ENCODE results near the gene MYH11.

DNA sequence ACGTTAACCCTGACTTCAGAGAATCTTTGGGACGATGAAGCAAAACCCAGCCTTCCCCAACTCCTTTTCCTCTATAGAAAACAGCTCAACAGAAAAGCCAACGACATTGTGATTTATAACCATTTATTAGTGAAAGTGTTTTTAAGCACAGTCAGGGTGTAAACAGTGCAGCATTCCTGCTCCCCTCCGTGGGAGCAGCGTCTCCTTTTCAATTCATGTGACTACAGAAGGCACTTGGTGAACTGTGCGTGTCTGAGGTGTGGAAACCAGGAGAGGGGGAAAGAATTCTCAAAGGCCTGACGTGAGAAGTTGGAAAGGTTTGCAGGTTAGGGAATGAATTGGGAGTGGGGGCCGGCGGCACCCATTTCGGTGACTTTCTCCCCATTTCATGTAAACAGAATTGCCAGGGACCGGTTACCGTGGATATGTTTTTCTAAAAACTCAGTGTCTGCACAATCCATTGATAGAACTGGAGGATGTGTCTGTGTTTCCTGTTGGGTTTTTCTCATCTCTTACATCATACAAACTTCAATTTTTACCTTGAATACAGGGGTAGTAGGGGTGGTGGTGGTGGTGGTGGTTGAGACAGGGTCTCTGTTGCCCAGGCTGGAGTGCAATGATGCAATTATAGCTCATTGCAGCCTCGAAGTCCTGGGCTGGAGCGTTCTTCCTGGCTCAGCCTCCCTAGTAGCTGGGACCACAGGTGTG, 153.6 kb downstream of the MYH11 start:
- TF ChIP-seq, protein P1, sequence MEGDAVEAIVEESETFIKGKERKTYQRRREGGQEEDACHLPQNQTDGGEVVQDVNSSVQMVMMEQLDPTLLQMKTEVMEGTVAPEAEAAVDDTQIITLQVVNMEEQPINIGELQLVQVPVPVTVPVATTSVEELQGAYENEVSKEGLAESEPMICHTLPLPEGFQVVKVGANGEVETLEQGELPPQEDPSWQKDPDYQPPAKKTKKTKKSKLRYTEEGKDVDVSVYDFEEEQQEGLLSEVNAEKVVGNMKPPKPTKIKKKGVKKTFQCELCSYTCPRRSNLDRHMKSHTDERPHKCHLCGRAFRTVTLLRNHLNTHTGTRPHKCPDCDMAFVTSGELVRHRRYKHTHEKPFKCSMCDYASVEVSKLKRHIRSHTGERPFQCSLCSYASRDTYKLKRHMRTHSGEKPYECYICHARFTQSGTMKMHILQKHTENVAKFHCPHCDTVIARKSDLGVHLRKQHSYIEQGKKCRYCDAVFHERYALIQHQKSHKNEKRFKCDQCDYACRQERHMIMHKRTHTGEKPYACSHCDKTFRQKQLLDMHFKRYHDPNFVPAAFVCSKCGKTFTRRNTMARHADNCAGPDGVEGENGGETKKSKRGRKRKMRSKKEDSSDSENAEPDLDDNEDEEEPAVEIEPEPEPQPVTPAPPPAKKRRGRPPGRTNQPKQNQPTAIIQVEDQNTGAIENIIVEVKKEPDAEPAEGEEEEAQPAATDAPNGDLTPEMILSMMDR (IDR thresholded peaks at IDR 0.05), result no peak
- no peak for TF ChIP-seq POLR2A (IDR thresholded peaks at IDR 0.05)

Measured in lower leg skin (tissue), 3 donors.